ENCODE measurements around the gene ZNF785. TPM values are rescaled to one million over a fixed set of nuclear protein-coding genes. Genes with fewer than 3 reads are reported as not detected.

Gene ZNF785
- total RNA-seq, 1 donor from 2014 or later: 58.4 TPM

DNA sequence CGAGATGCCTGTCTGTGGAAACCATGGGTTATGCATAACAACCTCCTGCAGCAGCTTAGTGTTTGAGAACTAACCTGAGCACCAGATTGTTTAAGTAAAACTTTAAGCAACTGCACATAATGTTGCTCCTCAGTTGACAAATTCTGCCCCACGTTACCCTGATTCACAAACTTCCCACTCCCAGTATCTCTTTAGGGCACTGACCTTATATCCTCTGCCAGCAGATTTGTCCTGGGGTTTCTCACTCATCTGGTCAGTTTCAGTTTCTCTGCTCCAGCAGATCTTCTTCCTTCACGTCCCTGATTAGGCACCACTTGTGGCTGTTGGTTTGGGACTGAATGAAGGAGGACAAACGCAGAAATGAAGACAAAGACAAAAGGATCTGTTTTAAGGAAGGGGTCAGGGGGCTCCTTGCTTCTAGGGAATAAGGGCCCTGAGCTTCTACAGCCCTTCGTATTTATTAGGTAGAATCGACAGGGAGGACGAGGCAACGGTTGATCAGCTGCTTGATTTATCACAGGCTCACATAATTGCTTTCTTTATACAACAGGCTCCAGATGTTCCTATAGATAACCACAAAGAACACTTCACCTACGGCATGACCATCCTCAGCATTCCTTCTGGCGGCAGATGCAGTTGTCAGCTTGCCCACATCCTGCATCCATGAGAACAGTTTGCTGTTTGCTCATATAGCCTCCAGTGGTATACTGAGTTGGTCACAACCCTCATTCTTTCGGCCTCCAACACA, 38.2 kb upstream of the ZNF785 start:
- no peaks in the 10 kb centered on the region for H3K4me1 Mint-ChIP-seq (ENCODE audit: low read depth, unreplicated experiment)
- TF ChIP-seq, protein P1, sequence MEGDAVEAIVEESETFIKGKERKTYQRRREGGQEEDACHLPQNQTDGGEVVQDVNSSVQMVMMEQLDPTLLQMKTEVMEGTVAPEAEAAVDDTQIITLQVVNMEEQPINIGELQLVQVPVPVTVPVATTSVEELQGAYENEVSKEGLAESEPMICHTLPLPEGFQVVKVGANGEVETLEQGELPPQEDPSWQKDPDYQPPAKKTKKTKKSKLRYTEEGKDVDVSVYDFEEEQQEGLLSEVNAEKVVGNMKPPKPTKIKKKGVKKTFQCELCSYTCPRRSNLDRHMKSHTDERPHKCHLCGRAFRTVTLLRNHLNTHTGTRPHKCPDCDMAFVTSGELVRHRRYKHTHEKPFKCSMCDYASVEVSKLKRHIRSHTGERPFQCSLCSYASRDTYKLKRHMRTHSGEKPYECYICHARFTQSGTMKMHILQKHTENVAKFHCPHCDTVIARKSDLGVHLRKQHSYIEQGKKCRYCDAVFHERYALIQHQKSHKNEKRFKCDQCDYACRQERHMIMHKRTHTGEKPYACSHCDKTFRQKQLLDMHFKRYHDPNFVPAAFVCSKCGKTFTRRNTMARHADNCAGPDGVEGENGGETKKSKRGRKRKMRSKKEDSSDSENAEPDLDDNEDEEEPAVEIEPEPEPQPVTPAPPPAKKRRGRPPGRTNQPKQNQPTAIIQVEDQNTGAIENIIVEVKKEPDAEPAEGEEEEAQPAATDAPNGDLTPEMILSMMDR (IDR thresholded peaks at IDR 0.05; ENCODE audit: partially characterized antibody, unreplicated experiment): no peak
- peaks cover 3% of the 10 kb centered on the region for H3K9me3 Mint-ChIP-seq (ENCODE audit: unreplicated experiment)
- no peak overlapping the region for H3K27ac Mint-ChIP-seq (ENCODE audit: unreplicated experiment)
- DNase-seq: no peak
- H3K36me3 Mint-ChIP-seq (ENCODE audit: unreplicated experiment): no peaks in the 10 kb centered on the region
- H3K4me3 Mint-ChIP-seq (ENCODE audit: unreplicated experiment): no peak overlapping the region
- H3K27me3 Mint-ChIP-seq (ENCODE audit: unreplicated experiment): peaks cover 5% of the 10 kb centered on the region

DNA sequence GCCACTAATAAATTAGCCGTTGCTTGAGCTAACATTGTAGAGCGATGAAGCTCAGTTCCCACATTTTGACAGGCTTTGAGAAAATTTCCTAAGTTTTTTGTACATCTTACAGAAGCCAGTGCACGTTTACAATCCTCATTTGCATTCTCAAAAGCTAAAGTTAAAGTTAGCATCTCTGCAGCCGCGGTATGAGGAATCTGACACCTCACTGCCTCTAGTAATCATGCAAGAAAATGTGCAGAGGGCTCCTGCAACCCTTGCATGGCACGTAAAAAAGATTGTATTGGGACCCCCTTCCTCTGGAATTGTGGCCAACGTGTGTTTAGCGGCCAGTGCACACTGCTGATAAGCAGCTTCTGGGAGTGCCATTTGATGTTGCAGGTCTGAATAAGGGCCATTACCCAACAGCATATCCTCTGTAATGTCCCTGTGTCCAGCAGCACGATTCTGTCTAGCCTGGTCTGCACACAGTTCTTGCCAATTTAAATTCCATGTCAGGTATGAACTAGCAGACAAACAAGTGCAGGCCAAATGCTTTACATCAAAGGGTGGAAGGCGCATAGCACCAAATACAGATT, 37.0 kb upstream of the ZNF785 start:
- Mint-ChIP-seq H3K27me3 (ENCODE audit: unreplicated experiment) (peaks cover 5% of the 10 kb centered on the region), H3K27ac (ENCODE audit: unreplicated experiment) (no peak overlapping the region), H3K36me3 (ENCODE audit: unreplicated experiment) (no peaks in the 10 kb centered on the region), H3K4me1 (ENCODE audit: low read depth, unreplicated experiment) (no peaks in the 10 kb centered on the region), H3K4me3 (ENCODE audit: unreplicated experiment) (no peak overlapping the region), H3K9me3 (ENCODE audit: unreplicated experiment) (peaks cover 4% of the 10 kb centered on the region)
- no peak for DNase-seq
- TF ChIP-seq, protein P1 (IDR thresholded peaks at IDR 0.05; ENCODE audit: partially characterized antibody, unreplicated experiment): no peak

DNA sequence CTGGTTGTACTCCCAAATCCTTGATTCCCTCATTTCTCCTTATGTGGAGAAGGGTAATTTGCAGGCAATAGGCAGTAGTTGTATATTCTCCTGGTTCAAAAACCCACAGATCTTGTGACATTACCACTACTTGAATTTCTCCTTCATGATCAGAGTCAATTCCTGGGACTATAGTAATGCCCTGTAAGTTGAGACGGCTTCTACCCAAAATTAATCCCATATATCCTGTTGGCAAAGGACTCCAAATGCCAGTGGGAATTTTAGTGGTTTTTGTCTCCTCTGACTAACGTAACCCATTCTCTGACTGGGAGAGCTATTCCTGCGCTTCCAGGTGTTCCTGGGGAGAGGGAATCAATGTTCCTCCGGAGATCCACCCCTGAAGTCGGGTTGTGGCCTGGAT, 36.3 kb upstream of the ZNF785 start:
- Mint-ChIP-seq H3K9me3 (ENCODE audit: unreplicated experiment) (peaks cover 4% of the 10 kb centered on the region), H3K27me3 (ENCODE audit: unreplicated experiment) (peaks cover 5% of the 10 kb centered on the region), H3K4me3 (ENCODE audit: unreplicated experiment) (no peak overlapping the region), H3K36me3 (ENCODE audit: unreplicated experiment) (no peaks in the 10 kb centered on the region), H3K27ac (ENCODE audit: unreplicated experiment) (no peak overlapping the region), H3K4me1 (ENCODE audit: low read depth, unreplicated experiment) (no peaks in the 10 kb centered on the region)
- TF ChIP-seq, protein P1 (IDR thresholded peaks at IDR 0.05; ENCODE audit: partially characterized antibody, unreplicated experiment): no peak
- DNase-seq: no peak

DNA sequence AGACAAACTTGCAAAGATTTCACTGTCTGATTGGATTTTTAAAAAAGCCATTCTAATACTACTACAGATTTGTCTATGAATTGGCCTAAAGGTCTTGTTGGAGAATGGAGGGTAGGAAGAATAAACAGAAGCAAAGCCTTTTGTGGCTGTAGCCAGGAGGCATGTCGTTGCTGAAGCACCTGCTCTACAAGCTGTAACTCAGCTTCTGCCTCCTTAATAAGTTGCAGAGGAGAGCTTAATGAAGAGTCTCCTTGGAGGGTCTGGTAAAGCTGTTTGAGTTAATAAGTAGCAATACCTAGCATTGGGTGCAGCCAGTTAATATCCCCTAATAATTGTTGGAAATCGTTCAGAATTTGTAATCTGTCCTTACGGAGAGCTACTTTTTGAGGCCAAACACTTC, 34.7 kb upstream of the ZNF785 start:
- Mint-ChIP-seq H3K4me1 (ENCODE audit: low read depth, unreplicated experiment) (no peaks in the 10 kb centered on the region), H3K27ac (ENCODE audit: unreplicated experiment) (no peak overlapping the region)
- TF ChIP-seq, protein P1 (IDR thresholded peaks at IDR 0.05; ENCODE audit: partially characterized antibody, unreplicated experiment): no peak

DNA sequence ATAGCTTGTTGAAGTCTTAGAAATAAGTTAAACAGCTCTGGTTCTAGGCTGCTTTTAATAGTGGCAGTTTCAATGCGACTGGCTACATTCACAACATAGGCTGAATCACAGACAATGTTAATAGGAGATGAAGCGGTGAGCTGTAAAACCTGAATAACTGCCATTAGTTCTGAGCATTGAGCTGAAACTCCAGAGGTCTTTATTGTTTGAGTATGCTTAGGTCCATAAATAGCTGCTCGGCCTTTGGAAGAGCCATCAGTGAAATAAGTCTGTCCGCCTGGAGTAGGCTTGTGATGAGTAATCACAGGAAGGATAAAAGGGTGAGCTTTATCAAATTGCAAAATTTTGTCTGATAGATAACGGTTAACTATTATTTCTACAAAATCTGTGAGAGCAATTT, 34.1 kb upstream of the ZNF785 start:
- no peaks in the 10 kb centered on the region for H3K36me3 Mint-ChIP-seq (ENCODE audit: unreplicated experiment)
- peaks cover 5% of the 10 kb centered on the region for H3K27me3 Mint-ChIP-seq (ENCODE audit: unreplicated experiment)
- no peak overlapping the region for H3K27ac Mint-ChIP-seq (ENCODE audit: unreplicated experiment)
- H3K4me3 Mint-ChIP-seq (ENCODE audit: unreplicated experiment): no peak overlapping the region
- H3K4me1 Mint-ChIP-seq (ENCODE audit: low read depth, unreplicated experiment): no peaks in the 10 kb centered on the region
- peaks cover 4% of the 10 kb centered on the region for H3K9me3 Mint-ChIP-seq (ENCODE audit: unreplicated experiment)
- TF ChIP-seq, protein P1 (IDR thresholded peaks at IDR 0.05; ENCODE audit: partially characterized antibody, unreplicated experiment): no peak
- DNase-seq: no peak

More for the DNA sequence above, 34.7 kb upstream of the ZNF785 start:
- Mint-ChIP-seq H3K36me3 (ENCODE audit: unreplicated experiment) (no peaks in the 10 kb centered on the region), H3K9me3 (ENCODE audit: unreplicated experiment) (peaks cover 4% of the 10 kb centered on the region), H3K27me3 (ENCODE audit: unreplicated experiment) (peaks cover 5% of the 10 kb centered on the region), H3K4me3 (ENCODE audit: unreplicated experiment) (no peak overlapping the region)
- no peak for DNase-seq

Data from glutamatergic neuron (in vitro differentiated cells).